Fibroblast of the aortic adventitia (primary cell): ENCODE data around the gene DBX1. TPM values are rescaled to one million over a fixed set of nuclear protein-coding genes. Genes with fewer than 3 reads are reported as not detected.

ENCODE experiments used
- DNase-seq: peaks from one replicate; pipeline ENCODE4 v3.0.0-alpha.2; 2010; ENCODE audit warnings: low read depth
- H3K4me3 ChIP-seq: 2 replicates; pipeline ENCODE4 v1.5.1; 2011; ENCODE audit warnings: low read depth, mild to moderate bottlenecking, control low read depth, low read length, moderate library complexity
- CTCF ChIP-seq: IDR thresholded peaks from 2 replicates; pipeline ENCODE4 v1.5.1; 2011; ENCODE audit warnings: mild to moderate bottlenecking, low read length, control low read depth, inconsistent platforms; ENCODE audit not compliant: insufficient read depth
- total RNA-seq: library from RNA; depleted of rRNA; stranded (reverse); fragments of >200 nt; gene quantifications from 2 replicates; pipeline ENCODE4 v1.2.3, GENCODE V29; 2012; ENCODE audit warnings: low replicate concordance

The DBX1 gene
- total RNA-seq, 1 donor, result not detected

- no peak overlapping the region for H3K4me3 ChIP-seq
- TF ChIP-seq CTCF, result no peak
- no peak for DNase-seq
Measured at GRCh38 chr11:20120134-20120925, 39.9 kb downstream of the DBX1 start.

- no peak overlapping the region for H3K4me3 ChIP-seq
- no peak for DNase-seq
- TF ChIP-seq CTCF, result no peak
Measured at GRCh38 chr11:20119315-20119714, 41.0 kb downstream of the DBX1 start.

- no peak for TF ChIP-seq CTCF
- H3K4me3 ChIP-seq, result no peak overlapping the region
- no peak for DNase-seq
Measured at GRCh38 chr11:20118209-20118608, 42.1 kb downstream of the DBX1 start.

GRCh38 chr11:20117291-20117690 lies 43.0 kb downstream of the DBX1 start:
- TF ChIP-seq CTCF, result no peak
- peak; percentile 29 for DNase-seq
- no peak overlapping the region for H3K4me3 ChIP-seq

- DNase-seq, result no peak
- no peak for TF ChIP-seq CTCF
- no peak overlapping the region for H3K4me3 ChIP-seq
Measured at GRCh38 chr11:20116825-20117224, 43.5 kb downstream of the DBX1 start.

GRCh38 chr11:20114588-20114987 lies 45.7 kb downstream of the DBX1 start:
- no peak for DNase-seq
- TF ChIP-seq CTCF, result no peak
- H3K4me3 ChIP-seq, result no peak overlapping the region

GRCh38 chr11:20113149-20113438 lies 47.2 kb downstream of the DBX1 start:
- H3K4me3 ChIP-seq, result no peak overlapping the region
- peak; percentile 32 for DNase-seq
- TF ChIP-seq CTCF, result no peak
